Tibial nerve (tissue), 4 donors: ENCODE data around the gene CD320.

Experiments used
- EP300 ChIP-seq, 2 donors: sonication (generic); formaldehyde crosslinking; IDR thresholded peaks; one replicate each; pipeline ENCODE4 v1.6.1; 2017; ENCODE audit warnings: antibody characterized with exemption in 2 of 2, mild to moderate bottlenecking in 1 of 2
- POLR2A ChIP-seq, 2 donors: fragments of 450-650 bp; IDR thresholded peaks; one replicate each; pipeline ENCODE4 v1.6.1; 2017; ENCODE audit warnings: antibody characterized with exemption in 2 of 2, mild to moderate bottlenecking in 2 of 2, moderate library complexity in 2 of 2
- TF ChIP-seq, protein P1 (sequence below), 5 experiments: fragments of 200-600 bp in 3 of 5; fragments of 450-650 bp in 2 of 5; sonication (generic) in 3 of 5; IDR thresholded peaks; one replicate each; pipeline ENCODE4 v1.5.1; 2016 to 2019; ENCODE audit warnings: antibody characterized with exemption in 5 of 5, mild to moderate bottlenecking in 3 of 5, moderate library complexity in 2 of 5

DNA sequence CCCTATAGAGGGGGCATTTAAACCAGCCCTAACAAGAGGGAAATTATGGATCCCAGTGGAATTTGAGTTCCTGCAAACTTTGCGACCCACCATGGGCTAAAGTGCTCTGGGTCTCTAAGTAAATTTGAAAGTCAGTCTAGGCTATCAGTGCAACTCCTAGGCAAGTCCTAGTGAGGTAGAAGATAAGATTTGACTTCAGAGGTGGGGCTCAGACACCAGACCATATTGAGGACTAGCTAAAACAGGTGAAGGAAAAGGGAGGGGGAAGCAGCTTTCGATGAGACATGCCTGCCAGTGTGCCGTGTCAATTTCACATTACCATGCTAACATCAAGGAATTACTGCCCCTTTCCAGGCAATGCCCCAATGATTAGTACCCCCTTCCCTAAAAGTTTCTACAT lies 38.4 kb downstream of the CD320 start:
- TF ChIP-seq, protein P1, sequence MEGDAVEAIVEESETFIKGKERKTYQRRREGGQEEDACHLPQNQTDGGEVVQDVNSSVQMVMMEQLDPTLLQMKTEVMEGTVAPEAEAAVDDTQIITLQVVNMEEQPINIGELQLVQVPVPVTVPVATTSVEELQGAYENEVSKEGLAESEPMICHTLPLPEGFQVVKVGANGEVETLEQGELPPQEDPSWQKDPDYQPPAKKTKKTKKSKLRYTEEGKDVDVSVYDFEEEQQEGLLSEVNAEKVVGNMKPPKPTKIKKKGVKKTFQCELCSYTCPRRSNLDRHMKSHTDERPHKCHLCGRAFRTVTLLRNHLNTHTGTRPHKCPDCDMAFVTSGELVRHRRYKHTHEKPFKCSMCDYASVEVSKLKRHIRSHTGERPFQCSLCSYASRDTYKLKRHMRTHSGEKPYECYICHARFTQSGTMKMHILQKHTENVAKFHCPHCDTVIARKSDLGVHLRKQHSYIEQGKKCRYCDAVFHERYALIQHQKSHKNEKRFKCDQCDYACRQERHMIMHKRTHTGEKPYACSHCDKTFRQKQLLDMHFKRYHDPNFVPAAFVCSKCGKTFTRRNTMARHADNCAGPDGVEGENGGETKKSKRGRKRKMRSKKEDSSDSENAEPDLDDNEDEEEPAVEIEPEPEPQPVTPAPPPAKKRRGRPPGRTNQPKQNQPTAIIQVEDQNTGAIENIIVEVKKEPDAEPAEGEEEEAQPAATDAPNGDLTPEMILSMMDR (IDR thresholded peaks at IDR 0.05): no peak
- no peak for TF ChIP-seq POLR2A (IDR thresholded peaks at IDR 0.05)
- TF ChIP-seq EP300 (IDR thresholded peaks at IDR 0.05): no peak
